GM21360 (cell line): Measurements from ENCODE around the gene KRTAP5-7.
"Not testable (repeated sequence)": the region's sequence is repeated elsewhere in the genome, so short reads cannot be mapped to it uniquely, and the experiment has no call there.

Experiments used
- ATAC-seq: cut with Tn5 transposase; IDR thresholded peaks from one replicate; pipeline ENCODE4 v1.9.1; 2021; ENCODE audit warnings: mild to moderate bottlenecking, moderate library complexity; ENCODE audit not compliant: unreplicated experiment

KRTAP5-7 gene, protein sequence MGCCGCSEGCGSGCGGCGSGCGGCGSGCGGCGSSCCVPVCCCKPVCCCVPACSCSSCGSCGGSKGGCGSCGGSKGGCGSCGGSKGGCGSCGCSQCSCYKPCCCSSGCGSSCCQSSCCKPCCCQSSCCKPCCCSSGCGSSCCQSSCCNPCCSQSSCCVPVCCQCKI

DNA sequence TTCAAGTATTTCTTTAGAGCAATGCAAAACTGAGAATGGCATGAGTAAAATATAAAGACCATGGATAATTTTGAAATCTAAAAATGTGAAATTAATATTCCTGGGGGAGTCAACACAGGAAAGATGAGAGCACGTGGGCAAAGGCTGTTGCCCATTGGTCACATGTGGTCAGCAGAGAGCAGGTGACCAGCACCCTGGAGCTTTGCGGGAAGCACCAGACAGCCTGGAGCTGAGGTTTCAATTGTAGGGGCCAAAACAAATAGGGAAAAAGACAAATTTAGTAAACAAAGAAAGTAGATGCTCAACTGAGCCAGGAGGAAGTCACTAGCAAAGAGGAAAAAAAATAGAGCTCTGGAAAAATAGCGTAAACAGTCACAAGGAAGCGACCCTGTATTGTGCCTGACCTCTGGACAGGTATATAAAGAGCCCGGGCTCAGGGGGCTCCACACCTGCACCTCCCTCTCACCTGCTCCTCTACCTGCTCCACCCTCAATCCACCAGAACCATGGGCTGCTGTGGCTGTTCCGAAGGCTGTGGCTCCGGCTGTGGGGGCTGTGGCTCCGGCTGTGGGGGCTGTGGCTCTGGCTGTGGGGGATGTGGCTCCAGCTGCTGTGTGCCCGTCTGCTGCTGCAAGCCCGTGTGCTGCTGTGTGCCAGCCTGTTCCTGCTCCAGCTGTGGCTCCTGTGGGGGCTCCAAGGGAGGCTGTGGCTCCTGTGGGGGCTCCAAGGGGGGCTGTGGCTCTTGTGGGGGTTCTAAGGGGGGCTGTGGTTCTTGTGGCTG lies at the start of gene KRTAP5-7:
Gene KRTAP5-7 (plus strand): TSS at position 472 of the 780 bp plus-strand sequence. CDS start 34 bp downstream, at position 506.
- ATAC-seq, result not testable (repeated sequence)

DNA sequence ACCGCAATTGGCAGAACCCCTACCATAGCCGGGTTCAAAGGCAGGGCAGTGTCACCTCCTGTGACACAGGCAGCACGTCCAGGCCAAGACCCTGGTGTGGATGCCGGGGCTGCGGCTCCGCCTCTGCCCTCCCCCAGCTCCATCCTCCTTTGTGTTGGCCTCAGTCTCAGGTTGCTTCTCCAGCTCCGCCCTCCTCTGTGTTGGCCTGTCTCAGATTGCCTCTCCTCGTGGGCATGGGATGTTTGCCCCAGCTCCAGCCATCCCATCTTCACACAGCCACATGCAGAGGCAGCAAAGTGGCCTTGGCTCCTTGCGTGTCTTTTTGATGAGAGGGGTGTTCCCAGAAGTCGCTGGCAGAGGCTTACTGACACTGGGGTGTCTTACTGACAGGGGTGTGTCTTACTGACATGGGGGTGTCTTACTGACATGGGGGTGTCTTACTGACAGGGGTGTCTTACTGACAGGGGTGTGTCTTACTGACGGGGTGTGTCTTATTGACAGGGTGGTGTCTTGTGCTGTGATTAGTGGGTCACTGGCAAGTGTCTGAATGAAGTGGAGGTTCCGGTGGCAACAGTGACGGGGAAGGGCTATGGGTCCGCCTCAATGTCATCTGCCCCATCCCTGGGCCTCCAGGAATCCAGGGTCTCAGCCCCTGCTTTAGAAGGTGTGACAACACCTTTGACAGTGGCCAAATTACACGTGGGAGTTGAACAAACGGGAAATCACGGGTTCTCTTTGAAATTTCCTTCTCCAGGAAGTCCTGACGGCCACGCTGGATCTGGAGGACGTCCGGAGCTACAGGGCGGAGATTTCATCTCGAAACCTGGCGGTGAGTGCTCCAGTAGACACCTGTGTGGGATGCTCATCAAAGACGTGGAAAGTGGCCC lies 49.2 kb upstream of the KRTAP5-7 start:
- ATAC-seq, result no peak

DNA sequence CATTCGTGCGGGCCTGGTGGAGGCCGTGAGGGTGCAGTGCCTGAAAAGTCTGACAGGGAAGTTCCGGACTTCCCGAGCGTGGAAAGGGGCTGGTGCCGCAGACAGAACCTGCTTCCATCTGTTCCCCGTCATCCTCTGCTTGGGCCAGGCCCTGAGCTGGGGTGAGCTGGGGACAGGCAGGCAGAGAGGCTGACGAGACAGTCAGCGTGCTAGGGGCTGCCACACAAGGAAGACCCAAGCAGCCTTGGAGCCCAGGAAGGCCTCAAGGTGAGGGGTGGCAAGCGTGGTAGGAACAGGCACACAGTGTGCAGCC lies 48.6 kb upstream of the KRTAP5-7 start:
- no peak for ATAC-seq

- no peak for ATAC-seq
Observed at GRCh38 chr11:71481101-71481960, 45.7 kb upstream of the KRTAP5-7 start.

DNA sequence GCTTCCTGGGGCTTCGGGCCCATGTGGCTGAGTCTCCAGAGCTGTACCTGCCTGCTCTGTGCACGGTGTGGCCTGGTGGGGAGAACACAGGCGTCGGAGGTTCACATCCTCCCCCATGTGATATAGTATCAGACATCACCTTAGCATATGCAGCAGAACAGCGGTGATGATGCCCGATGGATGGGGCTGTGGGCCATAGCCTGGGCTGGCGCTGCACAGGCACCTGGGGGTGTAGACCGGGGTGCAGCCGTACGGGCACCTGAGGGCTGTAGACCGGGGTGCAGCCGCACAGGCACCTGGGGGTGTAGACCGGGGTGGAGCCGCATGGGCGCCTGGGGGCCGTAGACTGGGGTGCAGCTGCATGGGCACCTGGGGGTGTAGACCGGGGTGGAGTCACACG lies 44.9 kb upstream of the KRTAP5-7 start:
- no peak for ATAC-seq

GRCh38 chr11:71482746-71483364 lies 44.2 kb upstream of the KRTAP5-7 start:
- ATAC-seq, result no peak

DNA sequence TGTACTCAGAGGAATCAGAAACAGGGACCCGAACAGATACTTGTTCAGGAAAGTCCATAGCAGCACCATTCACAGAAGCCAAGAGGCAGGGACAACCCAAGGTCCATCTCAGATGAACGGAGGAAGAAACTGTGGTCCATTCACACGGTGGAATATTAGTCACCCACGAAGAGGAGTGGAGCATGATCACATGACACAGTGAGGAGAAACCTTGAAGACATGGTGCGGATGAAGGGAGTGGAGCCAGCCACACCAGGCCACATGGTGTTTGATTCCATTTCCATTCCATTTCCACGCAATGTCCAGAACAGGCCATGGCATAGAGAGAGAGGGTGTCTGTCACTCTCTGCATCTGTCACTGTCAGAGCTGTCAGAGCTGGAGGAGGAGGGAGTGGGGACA lies 43.4 kb upstream of the KRTAP5-7 start:
- ATAC-seq, result no peak

DNA sequence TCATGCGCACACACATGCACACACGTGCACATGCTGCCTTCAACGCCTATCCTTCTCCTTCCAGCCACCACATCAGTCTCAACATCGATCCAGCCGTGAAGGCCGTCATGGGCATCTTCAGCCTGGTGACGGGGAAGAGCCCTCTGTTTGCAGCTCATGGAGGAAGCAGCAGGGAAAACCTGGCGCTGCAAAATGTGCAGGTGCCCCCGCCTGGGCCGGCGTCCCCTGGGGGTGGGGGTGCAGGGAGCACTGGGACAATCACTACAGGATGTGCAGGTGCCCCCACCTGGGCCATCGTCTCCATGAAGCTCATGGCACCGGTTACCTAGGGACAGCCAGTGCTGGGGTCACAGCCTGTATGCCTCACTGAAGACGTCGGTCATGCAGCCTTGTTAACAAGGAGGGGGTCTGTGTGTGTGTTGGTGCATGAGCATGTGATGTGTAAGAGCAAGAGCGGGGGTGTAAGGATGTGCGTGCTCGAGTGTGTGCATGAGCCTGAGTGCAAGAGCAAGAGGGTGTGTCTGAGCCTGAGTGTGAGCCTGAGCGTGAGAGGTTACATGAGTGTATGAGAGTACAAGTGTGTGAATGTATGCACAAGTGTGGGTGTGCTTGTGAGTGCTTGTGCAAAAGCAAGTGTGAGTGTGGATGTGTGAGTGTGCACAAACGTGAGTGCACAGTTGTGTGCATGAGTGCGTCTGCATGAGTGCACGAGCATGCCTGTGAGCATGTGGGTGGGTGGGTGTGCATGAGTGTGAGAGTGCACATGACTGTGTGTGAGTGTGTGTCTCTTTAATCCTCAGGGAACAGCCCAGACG lies 42.6 kb upstream of the KRTAP5-7 start:
- ATAC-seq, result no peak

- no peak for ATAC-seq
Observed at GRCh38 chr11:71485063-71485399, 42.0 kb upstream of the KRTAP5-7 start.

DNA sequence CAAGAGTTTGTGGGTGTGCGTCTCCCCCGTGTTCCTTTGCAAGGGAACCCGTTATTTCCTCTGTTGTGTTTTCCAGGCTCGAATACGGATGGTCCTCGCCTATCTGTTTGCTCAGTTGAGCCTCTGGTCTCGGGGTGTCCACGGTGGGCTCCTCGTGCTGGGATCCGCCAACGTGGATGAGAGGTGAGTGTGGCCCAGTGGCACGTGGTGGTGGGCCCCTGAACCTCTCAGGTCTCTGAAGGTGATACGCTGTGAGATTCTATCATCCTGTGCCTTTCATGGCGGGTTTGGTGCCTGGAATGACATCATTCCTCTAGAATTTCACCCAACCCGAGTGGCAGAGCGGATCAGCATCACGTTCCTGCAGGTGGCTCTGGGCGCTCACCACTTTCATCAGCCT lies 41.6 kb upstream of the KRTAP5-7 start:
- ATAC-seq, result no peak

GRCh38 chr11:71486320-71486719 lies 40.7 kb upstream of the KRTAP5-7 start:
- no peak for ATAC-seq

GRCh38 chr11:71488681-71489270 lies 38.3 kb upstream of the KRTAP5-7 start:
- ATAC-seq, result no peak

GRCh38 chr11:71489311-71490043 lies 37.6 kb upstream of the KRTAP5-7 start:
- ATAC-seq, result no peak

DNA sequence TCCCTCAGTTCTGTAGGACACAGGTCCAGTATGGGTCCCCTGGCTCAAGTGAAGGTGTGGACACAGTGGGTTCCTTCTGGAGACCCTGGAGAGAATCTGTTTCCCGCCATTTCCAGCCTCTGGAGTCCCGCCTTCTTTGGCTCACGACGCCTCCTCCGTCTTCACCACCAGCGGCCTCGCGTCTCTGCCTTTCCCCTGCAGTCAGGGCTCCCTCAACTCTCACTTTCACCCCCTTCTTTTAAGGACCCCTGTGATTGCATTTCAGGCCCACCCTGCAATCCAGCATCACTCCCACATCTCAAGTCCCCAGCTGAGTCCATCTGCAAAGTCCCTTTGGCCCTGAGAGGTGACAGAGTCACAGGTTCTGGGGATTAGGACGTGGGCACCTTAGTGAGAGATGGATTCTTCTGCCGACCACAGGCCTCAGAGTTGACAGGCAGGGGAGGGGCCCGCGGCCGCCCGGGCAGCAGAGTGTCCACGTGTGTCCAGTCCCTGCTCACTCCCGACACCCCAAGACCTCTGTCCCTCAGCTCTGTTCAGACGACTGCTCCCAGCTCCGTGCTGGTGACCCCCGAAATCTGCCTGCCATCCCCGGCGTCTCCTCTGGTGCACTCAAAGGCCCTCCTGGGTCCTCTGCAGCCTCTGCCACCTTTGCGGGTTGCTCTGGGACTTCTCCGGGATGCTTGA lies 36.9 kb upstream of the KRTAP5-7 start:
- no peak for ATAC-seq

GRCh38 chr11:71490731-71491390 lies 36.2 kb upstream of the KRTAP5-7 start:
- no peak for ATAC-seq

DNA sequence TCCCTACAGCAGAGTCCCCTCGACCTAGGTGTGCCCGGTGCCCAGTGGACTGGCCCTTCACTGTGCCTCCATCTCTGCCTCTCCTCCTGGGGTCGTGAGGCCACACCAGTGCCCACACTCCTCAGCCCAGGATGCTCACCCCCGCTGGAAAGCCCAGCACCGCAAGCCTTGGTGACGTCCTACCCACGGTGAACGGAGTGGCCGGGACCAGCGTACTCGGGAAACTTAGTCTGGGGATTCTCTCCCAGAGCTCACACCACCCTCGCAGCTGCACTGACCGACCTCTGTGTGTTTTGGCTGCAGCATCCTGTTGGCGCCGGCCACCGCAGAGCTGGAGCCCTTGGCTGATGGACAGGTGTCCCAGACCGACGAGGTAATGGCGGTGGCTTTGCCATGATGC lies 35.5 kb upstream of the KRTAP5-7 start:
- ATAC-seq, result no peak

GRCh38 chr11:71491940-71492339 lies 35.1 kb upstream of the KRTAP5-7 start:
- ATAC-seq, result no peak
